Retina (tissue), 1 donor: ENCODE data around the gene LURAP1L.

Experiments used
- DNase-seq: peaks from one replicate; pipeline ENCODE4 v3.0.0-alpha.2; 2016

LURAP1L gene

GRCh38 chr9:12774861-12775678 lies at the start of gene LURAP1L:
TSS of gene LURAP1L (plus strand) at chr9:12775020. CDS start at chr9:12775716, 696 bp downstream.
- peak; percentile 89 for DNase-seq

- no peak for DNase-seq
Observed at GRCh38 chr9:12726795-12727194, 48.0 kb upstream of the LURAP1L start.

GRCh38 chr9:12730198-12730597 lies 44.6 kb upstream of the LURAP1L start:
- no peak for DNase-seq

GRCh38 chr9:12730927-12731326 lies 43.9 kb upstream of the LURAP1L start:
- no peak for DNase-seq

- DNase-seq: no peak
Observed at GRCh38 chr9:12732971-12733370, 41.8 kb upstream of the LURAP1L start.

GRCh38 chr9:12735665-12736064 lies 39.2 kb upstream of the LURAP1L start:
- DNase-seq: no peak

- peak; percentile 13 for DNase-seq
Observed at GRCh38 chr9:12737871-12738270, 36.9 kb upstream of the LURAP1L start.

GRCh38 chr9:12739014-12739652 lies 35.7 kb upstream of the LURAP1L start:
- no peak for DNase-seq

GRCh38 chr9:12740845-12741244 lies 34.0 kb upstream of the LURAP1L start:
- no peak for DNase-seq

GRCh38 chr9:12748016-12748415 lies 26.8 kb upstream of the LURAP1L start:
- no peak for DNase-seq

- DNase-seq: no peak
Observed at GRCh38 chr9:12748954-12749353, 25.9 kb upstream of the LURAP1L start.

GRCh38 chr9:12753931-12754330 lies 20.9 kb upstream of the LURAP1L start:
- no peak for DNase-seq

- no peak for DNase-seq
Observed at GRCh38 chr9:12759761-12760160, 15.1 kb upstream of the LURAP1L start.

GRCh38 chr9:12760758-12761157 lies 14.1 kb upstream of the LURAP1L start:
- no peak for DNase-seq

- DNase-seq: no peak
Observed at GRCh38 chr9:12764150-12764549, 10.7 kb upstream of the LURAP1L start.

- no peak for DNase-seq
Observed at GRCh38 chr9:12765088-12765798, 9.6 kb upstream of the LURAP1L start.

GRCh38 chr9:12766357-12766756 lies 8.5 kb upstream of the LURAP1L start:
- no peak for DNase-seq

GRCh38 chr9:12770261-12770660 lies 4.6 kb upstream of the LURAP1L start:
- no peak for DNase-seq

GRCh38 chr9:12771891-12772290 lies 2.9 kb upstream of the LURAP1L start:
- DNase-seq: no peak

GRCh38 chr9:12773562-12773961 lies 1.3 kb upstream of the LURAP1L start:
- no peak for DNase-seq

- peak; percentile 94 for DNase-seq
Observed at GRCh38 chr9:12775679-12776512, 1.1 kb downstream of the LURAP1L start.

GRCh38 chr9:12776513-12777055 lies 1.8 kb downstream of the LURAP1L start:
- no peak for DNase-seq
